ENCODE data around the gene BTBD9. TPM values are rescaled to one million over a fixed set of nuclear protein-coding genes. Genes with fewer than 3 reads are reported as not detected.

BTBD9 gene
- total and polyA plus RNA-seq, 4 donors, result 8.7 to 73.9 (median 28.3) TPM

DNA sequence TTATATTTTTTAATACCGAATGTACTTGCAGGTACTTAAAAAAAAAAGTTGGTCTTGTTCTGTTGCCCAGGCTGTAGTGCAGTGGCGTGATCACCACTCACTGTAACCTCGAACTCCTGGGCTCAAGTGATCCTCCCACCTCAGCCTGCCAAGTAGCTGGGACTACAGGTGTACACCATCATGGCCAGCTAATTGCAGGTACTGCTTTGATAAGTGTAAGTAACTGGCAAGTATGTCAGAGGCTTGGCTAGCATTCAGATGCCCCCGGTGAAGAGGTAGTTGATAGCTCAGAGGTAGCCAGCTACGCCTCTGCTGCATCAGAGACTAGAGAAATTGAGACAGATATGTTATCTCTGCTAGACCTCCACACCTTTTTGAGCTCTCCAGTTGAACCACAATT lies 40.5 kb downstream of the BTBD9 start:
- H3K9me3 ChIP-seq (ENCODE audit: control insufficient read depth in 4 of 4, insufficient read depth in 3 of 4, low read length in 3 of 4), result no peaks in the 10 kb centered on the region
- H3K36me3 ChIP-seq (ENCODE audit: control insufficient read depth in 4 of 4, insufficient read depth in 4 of 4, low read length in 4 of 4), result peaks cover 0 to 3% (median 0%) of the 10 kb centered on the region in 4 donors
- H3K27me3 ChIP-seq (ENCODE audit: control insufficient read depth in 3 of 3, insufficient read depth in 3 of 3, low read length in 2 of 3), result no peaks in the 10 kb centered on the region
- WGBS, 2 donors, result 75 to 93% methylated on average over 5 of the region's 5 CpGs
- no peak overlapping the region for H3K4me3 ChIP-seq
- ATAC-seq (ENCODE audit: insufficient read depth, low FRiP score) (peak; percentile 44), DNase-seq (no peak)
- TF ChIP-seq, protein P1, sequence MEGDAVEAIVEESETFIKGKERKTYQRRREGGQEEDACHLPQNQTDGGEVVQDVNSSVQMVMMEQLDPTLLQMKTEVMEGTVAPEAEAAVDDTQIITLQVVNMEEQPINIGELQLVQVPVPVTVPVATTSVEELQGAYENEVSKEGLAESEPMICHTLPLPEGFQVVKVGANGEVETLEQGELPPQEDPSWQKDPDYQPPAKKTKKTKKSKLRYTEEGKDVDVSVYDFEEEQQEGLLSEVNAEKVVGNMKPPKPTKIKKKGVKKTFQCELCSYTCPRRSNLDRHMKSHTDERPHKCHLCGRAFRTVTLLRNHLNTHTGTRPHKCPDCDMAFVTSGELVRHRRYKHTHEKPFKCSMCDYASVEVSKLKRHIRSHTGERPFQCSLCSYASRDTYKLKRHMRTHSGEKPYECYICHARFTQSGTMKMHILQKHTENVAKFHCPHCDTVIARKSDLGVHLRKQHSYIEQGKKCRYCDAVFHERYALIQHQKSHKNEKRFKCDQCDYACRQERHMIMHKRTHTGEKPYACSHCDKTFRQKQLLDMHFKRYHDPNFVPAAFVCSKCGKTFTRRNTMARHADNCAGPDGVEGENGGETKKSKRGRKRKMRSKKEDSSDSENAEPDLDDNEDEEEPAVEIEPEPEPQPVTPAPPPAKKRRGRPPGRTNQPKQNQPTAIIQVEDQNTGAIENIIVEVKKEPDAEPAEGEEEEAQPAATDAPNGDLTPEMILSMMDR (IDR thresholded peaks at IDR 0.05; ENCODE audit: control extremely low read depth, extremely low read depth), result no peak
- H3K27ac ChIP-seq (ENCODE audit: low read depth in 1 of 2, low read length in 1 of 2), result peak overlapping the region in 1 of 2 donors; percentile 42
- no peak overlapping the region for H3K9ac ChIP-seq (ENCODE audit: insufficient read depth in 1 of 2, low read length in 2 of 2)
- peaks cover 0 to 5% (median 0%) of the 10 kb centered on the region in 5 donors for H3K4me1 ChIP-seq (ENCODE audit: control insufficient read depth in 5 of 5, insufficient read depth in 5 of 5, low read length in 5 of 5)

DNA sequence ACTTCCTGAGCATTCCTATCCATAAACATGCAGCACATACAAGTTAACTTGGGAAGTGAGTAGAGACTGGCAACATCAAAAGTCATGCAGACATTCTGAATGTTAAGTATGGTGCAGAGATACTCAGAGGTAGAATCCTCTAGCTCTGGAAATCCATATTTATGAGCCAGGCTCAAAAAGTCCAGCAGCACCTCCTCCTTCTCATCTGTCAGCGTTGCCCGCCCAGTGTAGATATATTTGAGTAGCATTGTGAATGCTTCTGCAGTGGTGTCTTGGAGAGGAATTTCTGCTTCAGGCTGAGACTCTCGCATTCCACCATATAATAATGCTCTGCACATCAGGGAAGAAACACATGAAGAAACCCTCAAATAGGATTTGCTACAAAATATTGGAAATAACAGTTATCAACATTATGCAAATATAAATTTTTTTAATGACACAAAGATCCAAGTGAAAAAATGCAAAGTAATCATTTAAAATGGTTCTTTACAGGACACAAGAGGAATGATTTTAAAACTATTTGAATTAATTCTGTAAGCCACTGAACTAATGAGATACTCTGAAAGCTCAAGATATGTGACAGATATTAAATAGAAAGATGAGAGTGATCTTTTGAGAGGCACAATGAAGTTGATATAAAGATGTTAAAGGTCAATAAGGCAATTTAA lies 45.6 kb downstream of the BTBD9 start:
- no peak overlapping the region for H3K9ac ChIP-seq (ENCODE audit: insufficient read depth in 1 of 2, low read length in 2 of 2)
- 95 to 96% methylated on average over 3 of the region's 3 CpGs for WGBS, 2 donors
- no peaks in the 10 kb centered on the region for H3K27me3 ChIP-seq (ENCODE audit: control insufficient read depth in 3 of 3, insufficient read depth in 3 of 3, low read length in 2 of 3)
- H3K4me3 ChIP-seq, result no peak overlapping the region
- H3K27ac ChIP-seq (ENCODE audit: low read depth in 1 of 2, low read length in 1 of 2), result no peak overlapping the region
- DNase-seq (no peak), ATAC-seq (ENCODE audit: insufficient read depth, low FRiP score) (no peak)
- TF ChIP-seq, protein P1 (IDR thresholded peaks at IDR 0.05; ENCODE audit: control extremely low read depth, extremely low read depth), result no peak
- H3K9me3 ChIP-seq (ENCODE audit: control insufficient read depth in 4 of 4, insufficient read depth in 3 of 4, low read length in 3 of 4), result no peaks in the 10 kb centered on the region
- H3K36me3 ChIP-seq (ENCODE audit: control insufficient read depth in 4 of 4, insufficient read depth in 4 of 4, low read length in 4 of 4), result peaks cover 0 to 14% (median 10%) of the 10 kb centered on the region in 4 donors
- peaks cover 0 to 3% (median 0%) of the 10 kb centered on the region in 5 donors for H3K4me1 ChIP-seq (ENCODE audit: control insufficient read depth in 5 of 5, insufficient read depth in 5 of 5, low read length in 5 of 5)

DNA sequence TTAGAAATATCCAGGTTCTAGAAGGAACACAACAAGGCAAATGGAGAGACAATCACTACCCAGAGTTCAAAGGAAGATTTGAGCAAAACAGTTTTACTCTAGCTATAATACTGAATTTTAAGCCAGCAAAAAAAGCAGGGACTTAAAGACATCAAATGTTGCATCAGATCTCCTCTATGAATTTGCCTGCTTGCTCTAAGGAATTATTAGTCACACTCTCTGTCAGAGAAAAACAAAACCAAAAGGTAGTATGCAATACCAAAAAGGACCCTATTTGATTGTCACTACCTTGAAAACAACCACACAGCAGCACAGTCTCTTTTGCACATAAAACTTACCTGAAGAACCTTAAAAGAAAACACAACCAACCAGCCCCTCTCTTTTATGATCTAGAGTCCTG lies 46.3 kb downstream of the BTBD9 start:
- no peak for DNase-seq
- H3K27me3 ChIP-seq (ENCODE audit: control insufficient read depth in 3 of 3, insufficient read depth in 3 of 3, low read length in 2 of 3), result no peaks in the 10 kb centered on the region
- ATAC-seq (ENCODE audit: insufficient read depth, low FRiP score), result no peak
- H3K36me3 ChIP-seq (ENCODE audit: control insufficient read depth in 4 of 4, insufficient read depth in 4 of 4, low read length in 4 of 4), result peaks cover 0 to 14% (median 10%) of the 10 kb centered on the region in 4 donors
- no peak overlapping the region for H3K9ac ChIP-seq (ENCODE audit: insufficient read depth in 1 of 2, low read length in 2 of 2)
- TF ChIP-seq, protein P1 (IDR thresholded peaks at IDR 0.05; ENCODE audit: control extremely low read depth, extremely low read depth), result no peak
- no peak overlapping the region for H3K27ac ChIP-seq (ENCODE audit: low read depth in 1 of 2, low read length in 1 of 2)
- peaks cover 0 to 3% (median 0%) of the 10 kb centered on the region in 5 donors for H3K4me1 ChIP-seq (ENCODE audit: control insufficient read depth in 5 of 5, insufficient read depth in 5 of 5, low read length in 5 of 5)
- H3K4me3 ChIP-seq, result no peak overlapping the region
- H3K9me3 ChIP-seq (ENCODE audit: control insufficient read depth in 4 of 4, insufficient read depth in 3 of 4, low read length in 3 of 4), result no peaks in the 10 kb centered on the region
